Fibroblast of pulmonary artery (primary cell): Measurements from ENCODE around the gene KIAA1217.

Source experiments
- DNase-seq: peaks from one replicate; pipeline ENCODE4 v3.0.0-alpha.2; 2010; ENCODE audit warnings: low read depth
- H3K4me3 ChIP-seq: replicated peaks from 2 replicates; pipeline ENCODE4 v1.5.1; 2011; ENCODE audit warnings: low read depth, mild to moderate bottlenecking, control low read depth, low read length, moderate library complexity
- TF ChIP-seq, protein P1 (sequence below): IDR thresholded peaks from 2 replicates; pipeline ENCODE4 v1.5.1; 2011; ENCODE audit warnings: mild to moderate bottlenecking, control low read depth, low read length, inconsistent platforms; ENCODE audit errors: missing control alignments

Gene KIAA1217

DNA sequence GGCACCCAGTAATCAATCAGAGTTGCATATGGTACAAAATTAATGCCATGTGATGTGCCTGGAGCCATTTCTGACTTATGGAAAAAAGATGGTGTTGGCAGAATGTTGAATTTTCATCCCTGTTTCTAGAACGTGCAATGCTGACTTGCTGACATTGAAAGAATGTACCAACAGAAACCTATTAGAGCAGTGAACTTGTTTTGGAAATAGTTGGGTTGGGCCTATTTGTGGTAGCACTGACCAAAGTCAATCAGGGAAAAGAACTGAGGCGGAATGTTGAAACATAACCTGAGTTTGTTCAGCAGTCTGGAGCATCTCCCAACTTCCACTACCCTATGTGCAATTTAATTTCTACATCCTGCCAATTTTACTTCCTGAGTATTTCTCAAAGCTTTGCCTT is 11.7 kb upstream of the KIAA1217 start:
- TF ChIP-seq, protein P1, sequence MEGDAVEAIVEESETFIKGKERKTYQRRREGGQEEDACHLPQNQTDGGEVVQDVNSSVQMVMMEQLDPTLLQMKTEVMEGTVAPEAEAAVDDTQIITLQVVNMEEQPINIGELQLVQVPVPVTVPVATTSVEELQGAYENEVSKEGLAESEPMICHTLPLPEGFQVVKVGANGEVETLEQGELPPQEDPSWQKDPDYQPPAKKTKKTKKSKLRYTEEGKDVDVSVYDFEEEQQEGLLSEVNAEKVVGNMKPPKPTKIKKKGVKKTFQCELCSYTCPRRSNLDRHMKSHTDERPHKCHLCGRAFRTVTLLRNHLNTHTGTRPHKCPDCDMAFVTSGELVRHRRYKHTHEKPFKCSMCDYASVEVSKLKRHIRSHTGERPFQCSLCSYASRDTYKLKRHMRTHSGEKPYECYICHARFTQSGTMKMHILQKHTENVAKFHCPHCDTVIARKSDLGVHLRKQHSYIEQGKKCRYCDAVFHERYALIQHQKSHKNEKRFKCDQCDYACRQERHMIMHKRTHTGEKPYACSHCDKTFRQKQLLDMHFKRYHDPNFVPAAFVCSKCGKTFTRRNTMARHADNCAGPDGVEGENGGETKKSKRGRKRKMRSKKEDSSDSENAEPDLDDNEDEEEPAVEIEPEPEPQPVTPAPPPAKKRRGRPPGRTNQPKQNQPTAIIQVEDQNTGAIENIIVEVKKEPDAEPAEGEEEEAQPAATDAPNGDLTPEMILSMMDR: no peak
- H3K4me3 ChIP-seq: no peak overlapping the region
- no peak for DNase-seq

DNA sequence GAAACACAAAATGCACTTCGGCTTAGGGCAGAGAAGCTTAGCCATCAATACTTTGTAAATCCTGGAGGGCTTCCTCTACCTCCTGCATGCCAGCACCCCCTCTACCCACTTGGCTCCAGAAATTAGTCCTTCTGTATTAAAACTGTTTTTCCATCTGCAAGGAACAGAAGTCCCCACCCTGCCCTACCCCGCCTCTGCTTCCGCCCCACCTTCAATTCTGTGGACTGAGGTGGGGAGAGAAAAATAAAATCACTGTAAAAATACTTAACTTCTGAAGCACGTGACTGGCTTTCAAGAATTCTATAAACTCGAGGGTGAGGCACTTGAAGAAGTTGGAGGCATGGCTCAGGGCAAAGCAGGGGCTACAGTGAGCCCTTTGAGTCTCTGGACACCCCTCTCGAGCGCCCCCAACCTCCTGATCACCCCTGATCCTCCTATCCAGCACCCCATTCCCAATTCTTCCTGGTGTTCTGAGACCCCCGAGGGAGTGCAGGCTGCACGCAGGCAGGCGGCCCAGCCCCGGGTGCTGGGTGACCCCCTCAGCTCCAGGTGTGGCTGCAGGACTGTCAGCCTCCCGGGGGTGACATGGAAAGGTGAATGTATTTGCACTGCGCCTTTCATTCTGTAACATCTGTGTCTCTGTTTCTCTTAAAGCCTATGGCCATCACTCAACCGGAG is 7.3 kb upstream of the KIAA1217 start:
- H3K4me3 ChIP-seq: no peak overlapping the region
- no peak for DNase-seq
- TF ChIP-seq, protein P1: no peak

DNA sequence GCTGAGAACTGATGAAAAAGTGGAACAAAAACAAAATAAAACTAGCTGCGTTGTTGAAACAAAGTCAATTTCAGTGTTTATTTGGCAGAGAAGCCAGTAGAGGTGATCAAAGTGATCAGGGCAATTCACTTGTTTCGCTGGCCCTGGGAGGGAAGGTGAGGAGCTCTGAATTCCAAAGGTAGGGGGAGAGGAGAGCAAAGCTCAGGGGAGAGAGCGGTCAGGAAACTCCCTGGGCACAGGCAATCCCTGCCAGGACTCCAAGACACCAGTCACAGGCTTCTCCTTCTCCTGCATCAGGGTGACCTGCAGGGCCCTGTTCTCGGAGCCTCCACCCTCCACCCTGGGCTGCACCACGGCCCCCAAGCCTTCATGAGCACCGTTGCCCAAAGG is 6.8 kb upstream of the KIAA1217 start:
- TF ChIP-seq, protein P1: no peak
- no peak for DNase-seq
- no peak overlapping the region for H3K4me3 ChIP-seq

DNA sequence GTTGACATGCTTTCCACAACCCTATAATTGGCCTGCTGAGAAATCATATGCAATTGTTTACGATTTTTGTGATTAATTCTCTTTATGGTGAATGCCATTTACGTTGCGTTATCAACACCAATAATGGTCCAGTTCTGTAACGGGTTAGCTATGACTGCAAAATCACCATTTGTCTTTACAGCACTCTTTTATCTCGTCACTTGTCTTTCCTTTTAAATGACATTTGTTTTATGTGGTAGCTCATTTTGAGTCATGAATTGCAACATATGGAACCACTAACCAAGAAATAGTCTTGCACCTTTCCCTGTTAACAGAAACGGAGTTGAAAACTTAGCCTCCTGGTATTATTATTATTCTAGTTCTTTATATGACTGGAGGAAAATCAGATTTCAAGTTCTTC is 3.1 kb upstream of the KIAA1217 start:
- no peak overlapping the region for H3K4me3 ChIP-seq
- TF ChIP-seq, protein P1: no peak
- DNase-seq: no peak

DNA sequence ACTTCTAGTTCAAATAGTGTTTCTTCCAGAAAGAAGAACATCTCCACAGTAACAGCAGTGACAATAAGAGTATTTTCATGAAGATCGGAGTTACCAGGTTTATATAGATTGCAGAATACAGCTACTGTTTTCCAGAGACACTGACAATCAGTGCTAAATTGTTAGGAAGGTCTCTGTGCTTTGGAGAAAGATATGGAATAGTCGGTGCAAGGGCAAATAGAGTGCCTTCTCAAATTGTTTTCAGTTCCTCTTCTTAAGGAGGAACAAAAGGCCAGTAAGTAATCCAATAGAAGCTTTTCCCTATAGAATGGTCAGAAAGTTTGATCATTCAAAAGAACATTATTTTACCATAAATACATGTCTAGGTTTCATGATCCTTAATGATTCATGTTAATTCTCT is 2.6 kb upstream of the KIAA1217 start:
- DNase-seq: no peak
- no peak overlapping the region for H3K4me3 ChIP-seq
- TF ChIP-seq, protein P1: no peak

DNA sequence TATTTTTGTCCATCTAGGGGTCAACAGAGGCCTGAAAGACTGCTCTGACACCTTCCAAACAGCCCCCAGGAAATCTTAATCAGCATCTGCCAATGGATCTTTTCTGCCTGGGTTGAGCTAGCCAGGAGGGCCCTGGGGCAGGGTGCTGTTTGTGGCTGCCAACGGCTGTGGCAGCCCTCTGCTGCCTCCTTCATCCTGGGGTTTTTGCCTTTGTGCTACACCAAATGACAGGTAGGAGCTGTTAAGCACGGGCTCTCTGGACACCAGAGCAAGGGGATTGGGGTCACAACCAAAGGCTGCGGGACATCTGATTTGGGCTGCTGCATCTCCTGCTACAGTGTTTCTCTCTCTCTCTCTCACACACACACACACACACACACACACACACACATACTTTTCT is 2.0 kb upstream of the KIAA1217 start:
- H3K4me3 ChIP-seq: no peak overlapping the region
- DNase-seq: no peak
- TF ChIP-seq, protein P1: no peak

DNA sequence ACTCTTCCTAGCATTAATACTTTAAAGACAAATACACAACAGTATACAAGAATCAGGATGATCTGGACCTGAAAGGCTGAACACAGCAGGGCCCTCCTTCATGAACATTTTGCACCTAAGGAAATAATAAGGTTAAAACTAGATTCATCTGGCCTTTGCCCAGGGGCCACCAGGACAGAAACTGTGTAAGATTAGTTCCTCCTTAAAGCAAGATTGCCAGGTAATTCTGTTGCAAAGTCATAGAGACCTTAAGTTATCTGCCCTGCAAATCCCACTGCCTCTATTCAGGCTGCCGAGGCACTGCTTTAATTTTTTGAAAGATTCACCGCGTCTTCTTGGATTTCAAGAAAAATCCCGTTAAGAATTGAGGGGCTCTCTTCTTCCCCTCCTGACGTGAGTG is 1.6 kb upstream of the KIAA1217 start:
- TF ChIP-seq, protein P1: no peak
- no peak overlapping the region for H3K4me3 ChIP-seq
- DNase-seq: no peak
